ENCODE data around the gene BCDIN3D.

- no peak for TF ChIP-seq CTCF (IDR thresholded peaks at IDR 0.05; ENCODE audit: low read depth, low read length)
- TF ChIP-seq, protein P1, sequence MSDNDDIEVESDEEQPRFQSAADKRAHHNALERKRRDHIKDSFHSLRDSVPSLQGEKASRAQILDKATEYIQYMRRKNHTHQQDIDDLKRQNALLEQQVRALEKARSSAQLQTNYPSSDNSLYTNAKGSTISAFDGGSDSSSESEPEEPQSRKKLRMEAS (IDR thresholded peaks at IDR 0.05; ENCODE audit: low read depth, low read length) = no peak
Observed at GRCh38 chr12:49827051-49827400, 15.9 kb downstream of the BCDIN3D start.

Measured in NB4 (cell line).